GM18861 (cell line): Measurements from ENCODE around the gene USP48.
"Not testable (repeated sequence)": the region's sequence is repeated elsewhere in the genome, so short reads cannot be mapped to it uniquely, and the experiment has no call there.

Experiments used
- ATAC-seq: cut with Tn5 transposase; IDR thresholded peaks from one replicate; pipeline ENCODE4 v1.9.1; 2021; ENCODE audit not compliant: unreplicated experiment

The USP48 gene, protein sequence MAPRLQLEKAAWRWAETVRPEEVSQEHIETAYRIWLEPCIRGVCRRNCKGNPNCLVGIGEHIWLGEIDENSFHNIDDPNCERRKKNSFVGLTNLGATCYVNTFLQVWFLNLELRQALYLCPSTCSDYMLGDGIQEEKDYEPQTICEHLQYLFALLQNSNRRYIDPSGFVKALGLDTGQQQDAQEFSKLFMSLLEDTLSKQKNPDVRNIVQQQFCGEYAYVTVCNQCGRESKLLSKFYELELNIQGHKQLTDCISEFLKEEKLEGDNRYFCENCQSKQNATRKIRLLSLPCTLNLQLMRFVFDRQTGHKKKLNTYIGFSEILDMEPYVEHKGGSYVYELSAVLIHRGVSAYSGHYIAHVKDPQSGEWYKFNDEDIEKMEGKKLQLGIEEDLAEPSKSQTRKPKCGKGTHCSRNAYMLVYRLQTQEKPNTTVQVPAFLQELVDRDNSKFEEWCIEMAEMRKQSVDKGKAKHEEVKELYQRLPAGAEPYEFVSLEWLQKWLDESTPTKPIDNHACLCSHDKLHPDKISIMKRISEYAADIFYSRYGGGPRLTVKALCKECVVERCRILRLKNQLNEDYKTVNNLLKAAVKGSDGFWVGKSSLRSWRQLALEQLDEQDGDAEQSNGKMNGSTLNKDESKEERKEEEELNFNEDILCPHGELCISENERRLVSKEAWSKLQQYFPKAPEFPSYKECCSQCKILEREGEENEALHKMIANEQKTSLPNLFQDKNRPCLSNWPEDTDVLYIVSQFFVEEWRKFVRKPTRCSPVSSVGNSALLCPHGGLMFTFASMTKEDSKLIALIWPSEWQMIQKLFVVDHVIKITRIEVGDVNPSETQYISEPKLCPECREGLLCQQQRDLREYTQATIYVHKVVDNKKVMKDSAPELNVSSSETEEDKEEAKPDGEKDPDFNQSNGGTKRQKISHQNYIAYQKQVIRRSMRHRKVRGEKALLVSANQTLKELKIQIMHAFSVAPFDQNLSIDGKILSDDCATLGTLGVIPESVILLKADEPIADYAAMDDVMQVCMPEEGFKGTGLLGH

GRCh38 chr1:21782868-21783678, at the start of gene USP48:
USP48 (minus strand) TSS chr1:21783149; CDS start chr1:21782957, 192 bp downstream.
- peak; percentile 50 for ATAC-seq

GRCh38 chr1:21831454-21831970, 48.6 kb upstream of the USP48 start:
- ATAC-seq, result no peak

DNA sequence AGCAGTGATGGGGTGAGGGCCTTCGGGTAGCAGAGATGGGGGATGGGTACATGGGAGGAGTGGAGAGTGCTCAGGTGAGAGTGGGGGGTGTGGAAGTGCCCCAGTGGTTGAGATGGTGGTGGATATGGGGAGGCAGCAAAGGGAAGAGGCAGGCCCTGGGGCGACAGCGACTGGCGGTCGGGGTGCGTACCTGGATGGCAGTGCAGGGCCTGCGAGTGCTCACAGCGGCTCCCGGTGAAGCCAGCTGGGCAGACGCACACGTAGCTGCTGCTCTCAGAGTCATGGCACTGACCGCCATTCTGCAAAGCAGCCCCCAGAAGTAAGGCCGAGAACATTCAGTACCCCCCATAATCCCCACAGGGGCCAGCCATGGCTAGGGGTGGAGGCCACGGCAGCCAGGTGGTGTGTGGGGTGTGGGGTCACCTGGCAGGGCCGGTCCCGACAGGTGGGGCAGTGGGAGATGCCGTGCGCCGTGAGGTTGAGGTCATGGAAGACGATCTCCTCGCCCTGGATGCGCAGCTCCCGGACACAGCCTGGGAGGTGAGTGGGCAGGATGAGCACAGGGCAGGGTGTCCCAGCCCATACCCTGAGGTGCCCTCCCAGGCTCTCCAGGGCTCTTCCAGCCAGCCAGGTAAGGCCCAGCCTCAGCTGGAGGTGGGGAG, 48.0 kb upstream of the USP48 start:
- ATAC-seq, result no peak

DNA sequence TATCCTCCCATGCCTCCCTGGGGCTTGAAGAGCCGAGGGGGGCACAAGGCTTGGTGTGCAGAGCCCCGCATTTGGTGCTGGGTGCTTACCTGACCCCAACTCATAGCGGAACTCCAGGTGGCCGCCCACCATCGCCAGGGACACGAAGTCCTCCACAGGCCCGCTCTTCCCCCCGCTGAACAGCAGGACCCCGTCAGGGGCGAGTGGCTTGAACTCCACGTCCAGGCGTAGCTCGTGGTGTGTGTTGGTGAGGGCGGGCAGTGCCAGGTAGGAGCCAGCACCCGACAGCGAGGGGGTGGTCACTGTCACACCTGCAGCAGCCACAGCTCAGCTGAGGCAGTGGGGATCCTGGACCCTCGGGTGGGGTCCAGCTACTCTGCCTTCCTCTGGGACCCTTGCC, 46.3 kb upstream of the USP48 start:
- ATAC-seq, result no peak

GRCh38 chr1:21828506-21829210, 45.7 kb upstream of the USP48 start:
- no peak for ATAC-seq

DNA sequence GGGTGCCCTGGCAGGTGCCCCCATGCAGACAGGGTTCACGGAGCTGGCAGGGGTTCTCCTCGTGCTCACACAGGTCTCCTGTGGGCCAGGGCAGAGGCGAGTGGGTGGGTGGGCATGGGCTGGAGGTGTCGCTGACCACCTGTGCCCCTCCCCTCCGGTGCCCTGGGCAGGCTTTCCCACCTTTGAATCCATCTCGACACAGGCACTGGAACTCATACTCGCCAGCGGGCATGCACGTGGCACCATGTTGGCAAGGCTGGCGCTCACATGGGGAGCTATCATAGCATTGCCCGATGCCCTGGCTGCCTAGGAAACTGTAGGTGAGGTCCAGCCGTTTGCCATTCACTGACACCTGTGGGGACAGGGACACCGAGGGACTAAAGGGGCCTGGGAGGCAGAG, 45.1 kb upstream of the USP48 start:
- no peak for ATAC-seq

- ATAC-seq, result no peak
These were observed 44.3 kb upstream of the USP48 start for GRCh38 chr1:21827141-21827679.

GRCh38 chr1:21826694-21827093, 43.7 kb upstream of the USP48 start:
- not testable (repeated sequence) for ATAC-seq

GRCh38 chr1:21825393-21825792, 42.4 kb upstream of the USP48 start:
- no peak for ATAC-seq

GRCh38 chr1:21824926-21825325, 42.0 kb upstream of the USP48 start:
- ATAC-seq, result no peak

GRCh38 chr1:21823980-21824702, 41.2 kb upstream of the USP48 start:
- no peak for ATAC-seq

GRCh38 chr1:21823206-21823979, 40.4 kb upstream of the USP48 start:
- ATAC-seq, result no peak

DNA sequence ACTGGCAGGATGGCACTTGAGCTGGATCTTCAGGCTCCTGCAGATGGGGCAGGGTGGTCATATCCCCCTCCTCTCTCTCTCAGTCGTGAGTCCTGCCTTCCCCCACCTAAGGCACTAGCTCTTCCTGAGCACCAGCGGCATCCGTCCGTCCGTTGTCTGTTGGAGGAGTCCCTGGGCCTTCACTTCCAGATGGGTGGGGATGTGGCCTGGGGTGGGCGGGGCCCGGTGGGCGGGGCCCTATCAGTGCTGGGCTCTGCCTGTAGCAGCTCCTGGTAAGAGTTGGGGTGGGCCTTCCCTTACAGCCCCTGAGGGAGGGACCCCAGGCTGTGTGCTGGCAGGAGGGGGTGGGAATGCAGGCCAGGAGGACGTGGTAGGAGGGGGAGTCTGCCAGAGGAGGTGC, 39.4 kb upstream of the USP48 start:
- ATAC-seq, result no peak

GRCh38 chr1:21821385-21822019, 38.6 kb upstream of the USP48 start:
- ATAC-seq, result no peak

GRCh38 chr1:21820597-21821232, 37.8 kb upstream of the USP48 start:
- ATAC-seq, result no peak

DNA sequence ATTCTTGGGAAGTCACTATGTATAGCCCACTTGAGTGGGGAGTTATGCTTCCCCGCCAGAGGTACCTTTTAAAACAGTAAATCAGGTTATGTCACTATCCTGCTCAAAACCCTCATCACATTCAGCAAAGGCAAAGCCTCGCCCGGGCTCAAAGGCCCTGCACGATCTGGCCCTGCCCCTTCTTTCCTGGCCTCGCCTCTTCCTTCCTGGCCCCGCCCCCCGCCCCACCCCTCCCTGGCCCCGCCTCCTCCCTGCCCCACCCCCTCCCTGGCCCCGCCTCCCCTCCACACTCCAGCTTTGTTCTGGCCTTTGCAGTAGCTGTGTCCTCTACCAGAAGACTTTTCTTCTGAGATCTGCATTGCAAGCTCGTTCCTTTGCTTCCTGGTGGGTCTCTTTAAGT, 35.7 kb upstream of the USP48 start:
- ATAC-seq, result no peak
